Keratinocyte (primary cell): ENCODE results near the gene CDC20. TPM values are rescaled to one million over a fixed set of nuclear protein-coding genes. Genes with fewer than 3 reads are reported as not detected.

ENCODE experiments used
- DNase-seq: peaks from one replicate; pipeline ENCODE4 v3.0.0-alpha.2; 2011; ENCODE audit warnings: low read depth, missing footprints, low spot score
- FAIRE-seq: peaks from 2 replicates; lab custom pipeline; 2011; peaks lifted over from hg19 to GRCh38; lab: Jason Lieb, UNC
- H2AFZ ChIP-seq: 2 replicates; pipeline ENCODE4 v1.6.0; 2012; ENCODE audit warnings: low read length, control low read depth, inconsistent platforms; ENCODE audit not compliant: control insufficient read depth
- H3K27ac ChIP-seq: 2 replicates; pipeline ENCODE4 v1.5.1; 2011; ENCODE audit warnings: low read length; ENCODE audit not compliant: control insufficient read depth, insufficient read depth
- H3K27me3 ChIP-seq: 3 replicates; pipeline ENCODE4 v1.6.0; 2011; ENCODE audit warnings: low read length; ENCODE audit not compliant: control insufficient read depth, insufficient read depth; ENCODE audit errors: extremely low read depth
- H3K36me3 ChIP-seq, 2 experiments: 2 replicates in 1 of 2; 3 replicates in 1 of 2; pipeline ENCODE4 v1.5.1; 2011; ENCODE audit warnings: low read length in 2 of 2, mild to moderate bottlenecking in 1 of 2; ENCODE audit not compliant: control insufficient read depth in 2 of 2, insufficient read depth in 2 of 2; ENCODE audit errors: extremely low read depth in 1 of 2
- H3K4me1 ChIP-seq: 3 replicates; pipeline ENCODE4 v1.5.1; 2011; ENCODE audit warnings: low read length; ENCODE audit not compliant: control insufficient read depth, insufficient read depth; ENCODE audit errors: extremely low read depth
- H3K4me2 ChIP-seq: 3 replicates; pipeline ENCODE4 v1.6.0; 2011; ENCODE audit warnings: low read depth, low read length; ENCODE audit not compliant: control insufficient read depth, insufficient read depth; ENCODE audit errors: extremely low read depth
- H3K4me3 ChIP-seq, 3 experiments: fragments of 200-600 bp in 1 of 3; sonication (generic) in 1 of 3; 2 replicates in 2 of 3; 3 replicates in 1 of 3; pipeline ENCODE4 v1.5.1; 2011 to 2016; ENCODE audit warnings: low read length in 3 of 3, mild to moderate bottlenecking in 3 of 3, control low read depth in 2 of 3, inconsistent platforms in 1 of 3, low read depth in 1 of 3, mixed read lengths in 1 of 3, mixed run types in 1 of 3, moderate library complexity in 1 of 3; ENCODE audit not compliant: control insufficient read depth in 2 of 3, insufficient read depth in 2 of 3; ENCODE audit errors: extremely low read depth in 1 of 3
- H3K79me2 ChIP-seq: 2 replicates; pipeline ENCODE4 v1.6.0; 2012; ENCODE audit warnings: low read length; ENCODE audit not compliant: control insufficient read depth, insufficient read depth
- H3K9ac ChIP-seq: 3 replicates; pipeline ENCODE4 v1.6.0; 2011; ENCODE audit warnings: low read length; ENCODE audit not compliant: control insufficient read depth, insufficient read depth; ENCODE audit errors: extremely low read depth
- H3K9me1 ChIP-seq: 3 replicates; pipeline ENCODE4 v1.6.0; 2011; ENCODE audit warnings: low read length; ENCODE audit not compliant: control insufficient read depth, insufficient read depth; ENCODE audit errors: extremely low read depth
- H3K9me3 ChIP-seq: 2 replicates; pipeline ENCODE4 v1.5.1; 2012; ENCODE audit warnings: low read depth, low read length; ENCODE audit not compliant: control insufficient read depth
- H4K20me1 ChIP-seq: 3 replicates; pipeline ENCODE4 v1.6.0; 2011; ENCODE audit warnings: low read length; ENCODE audit not compliant: control insufficient read depth, insufficient read depth; ENCODE audit errors: extremely low read depth
- EZH2 ChIP-seq: IDR thresholded peaks from one replicate; pipeline ENCODE4 v1.6.1; 2012; ENCODE audit warnings: inconsistent platforms, mild to moderate bottlenecking, low read length, moderate library complexity
- dilution Hi-C: fragments of 300-500 bp; cut with MboI; formaldehyde crosslinking; loops from one replicate; pipeline ENCODE4 v1.7.0; 2020; ENCODE audit warnings: low sequenced_read_pairs; ENCODE audit not compliant: extremely low pct_ligation_motif_present
- polyA plus RNA-seq, 5 experiments: library from polyadenylated mRNA; depleted of rRNA in 3 of 5; stranded (reverse) in 3 of 5; stranded (forward) in 1 of 5; unstranded in 1 of 5; fragments of >200 nt; gene quantifications; 1 replicate in 1 of 5; 2 replicates in 3 of 5; 3 replicates in 1 of 5; pipeline versions ENCODE4 v1.2.1 to v1.2.3, GENCODE V29; 2011 to 2012; ENCODE audit warnings: missing spikeins in 2 of 5, low read depth in 1 of 5, low replicate concordance in 1 of 5
- TF ChIP-seq, protein P1 (sequence below), 3 experiments: IDR thresholded peaks in 1 of 3; conservative IDR thresholded peaks in 1 of 3; optimal IDR thresholded peaks in 1 of 3; 2 replicates in 2 of 3; 3 replicates in 1 of 3; pipeline versions ENCODE3 to v1.5.1; 2011; ENCODE audit warnings: low read length in 3 of 3, mild to moderate bottlenecking in 3 of 3, moderate library complexity in 2 of 3, control low read depth in 1 of 3, inconsistent platforms in 1 of 3; ENCODE audit not compliant: insufficient read depth in 2 of 3; ENCODE audit errors: extremely low read depth in 1 of 3

Gene CDC20
- polyA plus RNA-seq, 1 donor (not counting 4 experiments of a cell fraction or from before 2014, with no cell fraction given): 84.2 TPM

DNA sequence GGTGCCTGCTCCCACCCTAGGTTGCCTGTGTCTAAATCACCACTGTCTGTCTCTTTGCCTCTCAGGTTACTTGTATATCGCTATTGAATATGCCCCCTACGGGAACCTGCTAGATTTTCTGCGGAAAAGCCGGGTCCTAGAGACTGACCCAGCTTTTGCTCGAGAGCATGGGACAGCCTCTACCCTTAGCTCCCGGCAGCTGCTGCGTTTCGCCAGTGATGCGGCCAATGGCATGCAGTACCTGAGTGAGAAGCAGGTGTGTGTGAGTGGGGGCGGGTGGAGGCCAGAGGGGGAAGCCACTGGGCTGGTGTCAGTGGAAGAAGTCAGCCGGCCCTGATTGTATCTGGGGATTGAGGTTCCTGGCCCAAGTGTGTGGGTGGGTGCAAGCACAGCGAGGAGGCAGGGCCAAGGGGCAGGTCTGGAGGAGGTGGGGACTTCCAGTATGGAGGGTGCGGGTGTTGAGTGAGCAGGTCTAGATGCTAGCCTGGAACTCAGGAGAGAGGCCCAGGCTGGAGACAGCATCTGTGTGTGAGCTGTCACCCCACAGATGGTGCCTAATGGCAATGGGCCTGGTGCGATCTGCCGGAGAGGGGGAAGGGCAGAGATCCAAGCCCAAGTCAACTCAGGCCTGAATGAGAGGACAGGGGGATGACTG is 40.8 kb upstream of the CDC20 start:
- no peak overlapping the region for H3K9ac ChIP-seq
- dilution Hi-C loops: no loop called here
- no peaks in the 10 kb centered on the region for H3K4me1 ChIP-seq
- H3K36me3 ChIP-seq: no peaks in the 10 kb centered on the region
- H2AFZ ChIP-seq: no peak overlapping the region
- H3K4me2 ChIP-seq: no peak overlapping the region
- no peaks in the 10 kb centered on the region for H4K20me1 ChIP-seq
- FAIRE-seq (no peak), DNase-seq (no peak)
- no peak overlapping the region for H3K27ac ChIP-seq
- H3K9me1 ChIP-seq: no peaks in the 10 kb centered on the region
- no peak for TF ChIP-seq EZH2
- TF ChIP-seq, protein P1, sequence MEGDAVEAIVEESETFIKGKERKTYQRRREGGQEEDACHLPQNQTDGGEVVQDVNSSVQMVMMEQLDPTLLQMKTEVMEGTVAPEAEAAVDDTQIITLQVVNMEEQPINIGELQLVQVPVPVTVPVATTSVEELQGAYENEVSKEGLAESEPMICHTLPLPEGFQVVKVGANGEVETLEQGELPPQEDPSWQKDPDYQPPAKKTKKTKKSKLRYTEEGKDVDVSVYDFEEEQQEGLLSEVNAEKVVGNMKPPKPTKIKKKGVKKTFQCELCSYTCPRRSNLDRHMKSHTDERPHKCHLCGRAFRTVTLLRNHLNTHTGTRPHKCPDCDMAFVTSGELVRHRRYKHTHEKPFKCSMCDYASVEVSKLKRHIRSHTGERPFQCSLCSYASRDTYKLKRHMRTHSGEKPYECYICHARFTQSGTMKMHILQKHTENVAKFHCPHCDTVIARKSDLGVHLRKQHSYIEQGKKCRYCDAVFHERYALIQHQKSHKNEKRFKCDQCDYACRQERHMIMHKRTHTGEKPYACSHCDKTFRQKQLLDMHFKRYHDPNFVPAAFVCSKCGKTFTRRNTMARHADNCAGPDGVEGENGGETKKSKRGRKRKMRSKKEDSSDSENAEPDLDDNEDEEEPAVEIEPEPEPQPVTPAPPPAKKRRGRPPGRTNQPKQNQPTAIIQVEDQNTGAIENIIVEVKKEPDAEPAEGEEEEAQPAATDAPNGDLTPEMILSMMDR (optimal IDR thresholded peaks at IDR 0.05 in 1 of 3, IDR thresholded peaks at IDR 0.05 in 1 of 3, conservative IDR thresholded peaks at IDR 0.05 in 1 of 3; ENCODE audit: extremely low read depth in 1 of 3, insufficient read depth in 2 of 3, low read length in 3 of 3): no peak
- no peaks in the 10 kb centered on the region for H3K27me3 ChIP-seq
- H3K9me3 ChIP-seq: no peaks in the 10 kb centered on the region
- H3K4me3 ChIP-seq: no peak overlapping the region
- H3K79me2 ChIP-seq: no peaks in the 10 kb centered on the region

DNA sequence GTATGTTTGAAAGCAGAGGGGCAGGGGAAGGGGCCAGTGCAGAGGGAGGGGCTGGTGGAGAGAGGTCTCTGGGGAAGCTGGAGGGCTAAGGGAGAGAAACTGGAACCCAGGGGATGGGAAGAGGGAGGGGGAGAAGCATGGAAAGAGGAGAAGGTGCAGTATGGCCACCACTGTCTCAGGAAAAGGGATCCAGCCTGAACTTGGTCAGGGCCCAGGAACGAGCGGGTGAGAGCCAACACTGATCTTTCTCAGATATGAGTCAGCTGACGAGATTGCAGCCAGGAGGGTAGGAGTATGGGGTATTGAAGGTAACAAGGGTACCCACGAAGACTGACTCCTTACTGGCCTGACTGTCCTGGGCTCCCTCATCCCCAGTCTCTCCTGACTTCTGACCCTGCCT is 40.0 kb upstream of the CDC20 start:
- Histone ChIP-seq H3K36me3 (no peaks in the 10 kb centered on the region), H3K27ac (no peak overlapping the region), H2AFZ (no peak overlapping the region), H3K4me3 (no peak overlapping the region), H3K4me1 (no peaks in the 10 kb centered on the region), H3K27me3 (no peaks in the 10 kb centered on the region), H3K9ac (no peak overlapping the region), H4K20me1 (no peaks in the 10 kb centered on the region), H3K9me1 (no peaks in the 10 kb centered on the region), H3K9me3 (no peaks in the 10 kb centered on the region), H3K4me2 (no peak overlapping the region), H3K79me2 (no peaks in the 10 kb centered on the region)
- dilution Hi-C loops: no loop called here
- DNase-seq (no peak), FAIRE-seq (no peak)
- TF ChIP-seq, protein P1 (optimal IDR thresholded peaks at IDR 0.05 in 1 of 3, IDR thresholded peaks at IDR 0.05 in 1 of 3, conservative IDR thresholded peaks at IDR 0.05 in 1 of 3; ENCODE audit: extremely low read depth in 1 of 3, insufficient read depth in 2 of 3, low read length in 3 of 3): no peak
- no peak for TF ChIP-seq EZH2
